T-cell (primary cell): Measurements from ENCODE around the gene ABTB2. TPM values are rescaled to one million over a fixed set of nuclear protein-coding genes. Genes with fewer than 3 reads are reported as not detected.

Experiments used
- ATAC-seq, 4 experiments: fragments of 200-7000 bp in 3 of 4; fragments of 150-1000 bp in 1 of 4; cut with Tn5 transposase; replicated peaks in 1 of 4; 1 replicate in 3 of 4; 2 replicates in 1 of 4; pipeline ENCODE4 v1.10.0; 2021; ENCODE audit warnings: moderate library complexity in 3 of 4, mild to moderate bottlenecking in 2 of 4, moderate number of reproducible peaks in 1 of 4
- CTCF ChIA-PET, 2 donors: fragments of 300-600 bp; sonication (Branson Sonifier 250); formaldehyde crosslinking; loops; one replicate each; lab custom pipeline; 2022; ENCODE audit warnings: antibody characterized with exemption in 2 of 2; lab: Charles Lee
- POLR2A ChIA-PET, 2 donors: fragments of 300-600 bp; sonication (Branson Sonifier 250); formaldehyde crosslinking; loops; one replicate each; lab custom pipeline; 2022; ENCODE audit warnings: antibody characterized with exemption in 2 of 2; lab: Charles Lee
- DNase-seq, 35 experiments: peaks; one replicate each; pipeline versions ENCODE4 v3.0.0 to v3.0.0-alpha.2; 2013 to 2023
- H3K27ac ChIP-seq: one replicate; pipeline ENCODE4 v1.5.1; 2013; ENCODE audit warnings: low read length
- H3K27me3 ChIP-seq, 2 experiments: replicated peaks in 1 of 2; 1 replicate in 1 of 2; 2 replicates in 1 of 2; pipeline versions ENCODE4 v1.6.1 to v1.7.0; 2013; ENCODE audit warnings: low read length in 1 of 2, mixed read lengths in 1 of 2; ENCODE audit not compliant: control insufficient read depth in 2 of 2, insufficient read depth in 2 of 2; ENCODE audit errors: extremely low read depth in 1 of 2
- H3K36me3 ChIP-seq, 2 donors: 1 replicate in 1 of 2; 2 replicates in 1 of 2; pipeline versions ENCODE4 v1.6.1 to v1.7.0; 2013; ENCODE audit warnings: low read length in 1 of 2; ENCODE audit not compliant: control insufficient read depth in 2 of 2, insufficient read depth in 1 of 2; ENCODE audit errors: extremely low read depth in 1 of 2
- H3K4me1 ChIP-seq, 2 experiments: 1 replicate in 1 of 2; 2 replicates in 1 of 2; pipeline versions ENCODE4 v1.6.1 to v1.7.0; 2013; ENCODE audit warnings: low read length in 2 of 2, mixed read lengths in 1 of 2; ENCODE audit not compliant: insufficient read depth in 2 of 2, control insufficient read depth in 1 of 2; ENCODE audit errors: extremely low read depth in 1 of 2
- H3K4me3 ChIP-seq, 2 donors: 1 replicate in 1 of 2; 2 replicates in 1 of 2; pipeline versions ENCODE4 v1.5.1 to v1.7.0; 2013; ENCODE audit warnings: mild to moderate bottlenecking in 2 of 2, low read length in 1 of 2, moderate library complexity in 1 of 2; ENCODE audit not compliant: control insufficient read depth in 1 of 2; ENCODE audit errors: extremely low read depth in 1 of 2
- H3K9me3 ChIP-seq: 2 replicates; pipeline ENCODE4 v1.7.0; 2013
- H3K27ac Mint-ChIP-seq, 2 donors: one replicate each; pipeline ENCODE4 v1.8.0; 2020 to 2021; ENCODE audit warnings: mild to moderate bottlenecking in 2 of 2, mixed read lengths in 2 of 2
- H3K27me3 Mint-ChIP-seq, 2 donors: one replicate each; pipeline ENCODE4 v1.8.0; 2021 to 2022; ENCODE audit warnings: mixed read lengths in 2 of 2
- H3K36me3 Mint-ChIP-seq: one replicate; pipeline ENCODE4 v1.8.0; 2021; ENCODE audit warnings: mixed read lengths
- H3K4me1 Mint-ChIP-seq, 3 donors: one replicate each; pipeline ENCODE4 v1.8.0; 2020 to 2022; ENCODE audit warnings: mixed read lengths in 3 of 3, mild to moderate bottlenecking in 1 of 3
- H3K4me3 Mint-ChIP-seq, 3 donors: one replicate each; pipeline ENCODE4 v1.8.0; 2020 to 2022; ENCODE audit warnings: mild to moderate bottlenecking in 3 of 3, mixed read lengths in 3 of 3, moderate library complexity in 3 of 3
- H3K9me3 Mint-ChIP-seq, 3 donors: one replicate each; pipeline ENCODE4 v1.8.0; 2020 to 2022; ENCODE audit warnings: mixed read lengths in 3 of 3
- WGBS: methylation state at CpG from one replicate; pipeline ENCODE4 v1.1.5; 2013; ENCODE audit warnings: missing lambda C conversion rate; ENCODE audit not compliant: insufficient coverage; 5-methylcytosine and 5-hydroxymethylcytosine counted together
- total RNA-seq, 35 experiments: library from RNA in 6 of 35; stranded (reverse) in 6 of 35; fragments of 120-200 nt in 1 of 35; gene quantifications; one replicate each; pipeline versions ENCODE4 v1.2.1 to v1.2.4 and lab custom pipeline; 2013 to 2026

ABTB2 gene
- total RNA-seq, 5 donors from 2014 or later (not counting 1 experiment from before 2014, with no cell fraction given) = 0.50 to 0.93 (median 0.82) TPM

GRCh38 chr11:34382532-34383276 lies 24.9 kb upstream of the ABTB2 start:
- H3K36me3 Mint-ChIP-seq = no peaks in the 10 kb centered on the region
- no peak overlapping the region for H3K27ac Mint-ChIP-seq
- H3K4me3 Mint-ChIP-seq = no peak overlapping the region
- Histone ChIP-seq H3K4me1 (no peaks in the 10 kb centered on the region), H3K9me3 (no peaks in the 10 kb centered on the region), H3K36me3 (no peaks in the 10 kb centered on the region), H3K27ac (no peak overlapping the region), H3K27me3 (no peaks in the 10 kb centered on the region), H3K4me3 (no peak overlapping the region)
- H3K4me1 Mint-ChIP-seq = no peaks in the 10 kb centered on the region
- peaks cover 0 to 8% (median 5%) of the 10 kb centered on the region in 3 donors for H3K9me3 Mint-ChIP-seq
- DNase-seq (no peak), ATAC-seq (no peak)
- CTCF ChIA-PET = no interaction called here
- POLR2A ChIA-PET = no interaction called here
- peaks cover 3 to 7% of the 10 kb centered on the region in 2 donors for H3K27me3 Mint-ChIP-seq
- 83% methylated on average over 1 of the region's 5 CpGs for WGBS

GRCh38 chr11:34381775-34382174 lies 24.0 kb upstream of the ABTB2 start:
- no peak overlapping the region for H3K4me3 ChIP-seq
- H3K27me3 ChIP-seq = peaks cover 0 to 2% of the 10 kb centered on the region in 2 experiments
- DNase-seq (no peak), ATAC-seq (no peak)
- H3K4me3 Mint-ChIP-seq = no peak overlapping the region
- no peak overlapping the region for H3K27ac ChIP-seq
- no CpG with 5 or more reads among the region's 1 CpG for WGBS
- no peaks in the 10 kb centered on the region for H3K36me3 ChIP-seq
- H3K9me3 ChIP-seq = no peaks in the 10 kb centered on the region
- H3K27me3 Mint-ChIP-seq = peaks cover 3 to 7% of the 10 kb centered on the region in 2 donors
- ChIA-PET CTCF (no interaction called here), POLR2A (interaction anchor here in 1 of 2 donors (1.1 kb wide), 1 partner anchor 65 kb away, joined by 3 read pairs; no protein-coding TSS in a partner anchor)
- no peaks in the 10 kb centered on the region for H3K4me1 ChIP-seq
- no peak overlapping the region for H3K27ac Mint-ChIP-seq
- H3K36me3 Mint-ChIP-seq = peaks cover 3% of the 10 kb centered on the region
- H3K4me1 Mint-ChIP-seq = no peaks in the 10 kb centered on the region
- peaks cover 3 to 13% (median 10%) of the 10 kb centered on the region in 3 donors for H3K9me3 Mint-ChIP-seq

GRCh38 chr11:34380696-34381095 lies 22.9 kb upstream of the ABTB2 start:
- DNase-seq = no peak
- no peak overlapping the region for H3K27ac Mint-ChIP-seq
- CTCF ChIA-PET = no interaction called here
- Histone ChIP-seq H3K36me3 (no peaks in the 10 kb centered on the region), H3K27ac (no peak overlapping the region), H3K27me3 (peaks cover 0 to 2% of the 10 kb centered on the region in 2 experiments), H3K4me3 (no peak overlapping the region), H3K4me1 (no peaks in the 10 kb centered on the region), H3K9me3 (no peaks in the 10 kb centered on the region)
- no peak overlapping the region for H3K4me3 Mint-ChIP-seq
- H3K27me3 Mint-ChIP-seq = peaks cover 3 to 7% of the 10 kb centered on the region in 2 donors
- ATAC-seq = no peak
- no peaks in the 10 kb centered on the region for H3K4me1 Mint-ChIP-seq
- POLR2A ChIA-PET = no interaction called here
- no CpG with 5 or more reads among the region's 2 CpGs for WGBS
- peaks cover 3% of the 10 kb centered on the region for H3K36me3 Mint-ChIP-seq
- H3K9me3 Mint-ChIP-seq = peaks cover 3 to 20% (median 16%) of the 10 kb centered on the region in 3 donors

GRCh38 chr11:34379539-34379938 lies 21.7 kb upstream of the ABTB2 start:
- Mint-ChIP-seq H3K36me3 (peaks cover 3% of the 10 kb centered on the region), H3K27ac (no peak overlapping the region), H3K9me3 (peaks cover 3 to 25% (median 17%) of the 10 kb centered on the region in 3 donors), H3K27me3 (peaks cover 3 to 5% of the 10 kb centered on the region in 2 donors), H3K4me1 (no peaks in the 10 kb centered on the region), H3K4me3 (no peak overlapping the region)
- peaks cover 0 to 2% of the 10 kb centered on the region in 2 experiments for H3K27me3 ChIP-seq
- H3K4me1 ChIP-seq = no peaks in the 10 kb centered on the region
- H3K9me3 ChIP-seq = no peaks in the 10 kb centered on the region
- ChIA-PET CTCF (interaction anchor here in 1 of 2 donors (0.6 to 0.7 kb wide), 2 partner anchors 164 to 607 kb away, joined by 5 to 7 read pairs; no protein-coding TSS in a partner anchor), POLR2A (interaction anchor here (0.5 to 0.6 kb wide), 2 partner anchors 76 to 110 kb away, joined by 4 to 6 read pairs; no protein-coding TSS in a partner anchor)
- no peak for DNase-seq
- ATAC-seq = no peak
- H3K27ac ChIP-seq = no peak overlapping the region
- no peaks in the 10 kb centered on the region for H3K36me3 ChIP-seq
- no peak overlapping the region for H3K4me3 ChIP-seq
- no CpG with 5 or more reads among the region's 1 CpG for WGBS

GRCh38 chr11:34379079-34379478 lies 21.3 kb upstream of the ABTB2 start:
- ChIA-PET POLR2A (interaction anchor here (0.5 to 0.6 kb wide), 2 partner anchors 76 to 110 kb away, joined by 4 to 6 read pairs; no protein-coding TSS in a partner anchor), CTCF (interaction anchor here in 1 of 2 donors (0.6 kb wide), 1 partner anchor 165 kb away, joined by 7 read pairs; no protein-coding TSS in a partner anchor)
- no CpG with 5 or more reads among the region's 1 CpG for WGBS
- H3K4me3 ChIP-seq = no peak overlapping the region
- H3K27ac ChIP-seq = no peak overlapping the region
- DNase-seq = no peak
- H3K36me3 Mint-ChIP-seq = peaks cover 3% of the 10 kb centered on the region
- H3K27me3 Mint-ChIP-seq = peaks cover 3 to 4% of the 10 kb centered on the region in 2 donors
- H3K27me3 ChIP-seq = peaks cover 0 to 2% of the 10 kb centered on the region in 2 experiments
- no peaks in the 10 kb centered on the region for H3K4me1 Mint-ChIP-seq
- no peaks in the 10 kb centered on the region for H3K9me3 ChIP-seq
- no peaks in the 10 kb centered on the region for H3K36me3 ChIP-seq
- ATAC-seq = no peak
- no peaks in the 10 kb centered on the region for H3K4me1 ChIP-seq
- H3K9me3 Mint-ChIP-seq = peaks cover 3 to 29% (median 17%) of the 10 kb centered on the region in 3 donors
- H3K27ac Mint-ChIP-seq = no peak overlapping the region
- no peak overlapping the region for H3K4me3 Mint-ChIP-seq

GRCh38 chr11:34373727-34374126 lies 15.9 kb upstream of the ABTB2 start:
- Histone ChIP-seq H3K4me3 (no peak overlapping the region), H3K36me3 (no peaks in the 10 kb centered on the region), H3K27me3 (peaks cover 0 to 2% of the 10 kb centered on the region in 2 experiments), H3K4me1 (no peaks in the 10 kb centered on the region), H3K9me3 (no peaks in the 10 kb centered on the region), H3K27ac (no peak overlapping the region)
- H3K27ac Mint-ChIP-seq = no peak overlapping the region
- ATAC-seq (no peak), DNase-seq (no peak)
- peaks cover 3 to 26% (median 15%) of the 10 kb centered on the region in 3 donors for H3K9me3 Mint-ChIP-seq
- WGBS = no CpG with 5 or more reads among the region's 1 CpG
- peaks cover 0 to 2% of the 10 kb centered on the region in 2 donors for H3K27me3 Mint-ChIP-seq
- peaks cover 0 to 4% (median 0%) of the 10 kb centered on the region in 3 donors for H3K4me1 Mint-ChIP-seq
- ChIA-PET POLR2A (no interaction called here), CTCF (interaction anchor here in 1 of 2 donors (0.5 to 0.7 kb wide), 2 partner anchors 193 to 530 kb away, joined by 3 read pairs; no protein-coding TSS in a partner anchor)
- peaks cover 3% of the 10 kb centered on the region for H3K36me3 Mint-ChIP-seq
- H3K4me3 Mint-ChIP-seq = no peak overlapping the region
